Esophagus muscularis mucosa (tissue), 4 donors: Measurements from ENCODE around the gene MGME1.

Experiments
- EP300 ChIP-seq: sonication (generic); formaldehyde crosslinking; IDR thresholded peaks from one replicate; pipeline ENCODE4 v1.6.1; 2017; ENCODE audit warnings: antibody characterized with exemption
- POLR2A ChIP-seq: fragments of 450-650 bp; IDR thresholded peaks from one replicate; pipeline ENCODE4 v1.6.1; 2017; ENCODE audit warnings: antibody characterized with exemption, moderate library complexity, mild to moderate bottlenecking, low read depth
- TF ChIP-seq, protein P1 (sequence below), 3 experiments: fragments of 200-600 bp in 2 of 3; fragments of 450-650 bp in 1 of 3; sonication (generic) in 2 of 3; IDR thresholded peaks; one replicate each; pipeline ENCODE4 v1.5.1; 2017 to 2019; ENCODE audit warnings: antibody characterized with exemption in 3 of 3, mild to moderate bottlenecking in 2 of 3, moderate library complexity in 1 of 3

DNA sequence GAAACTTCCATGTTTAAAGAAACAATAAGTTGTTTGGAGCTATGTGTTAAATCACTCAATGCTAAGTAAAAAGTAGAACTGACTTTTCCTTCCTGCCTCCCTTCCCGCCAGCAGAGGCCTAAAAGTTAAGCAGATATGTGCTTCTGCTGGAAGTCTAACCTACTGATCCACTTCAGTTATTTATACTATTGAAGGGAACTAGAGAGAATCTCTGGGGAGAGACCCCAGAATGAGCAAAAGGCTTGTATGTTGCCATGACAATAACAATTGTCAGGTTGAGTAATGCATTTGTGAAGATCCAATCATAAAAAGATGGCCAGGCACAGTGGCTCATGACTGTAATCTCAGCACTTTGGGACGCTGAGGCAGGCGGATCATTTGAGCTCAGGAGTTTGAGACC is 24.7 kb downstream of the MGME1 start:
- TF ChIP-seq, protein P1, sequence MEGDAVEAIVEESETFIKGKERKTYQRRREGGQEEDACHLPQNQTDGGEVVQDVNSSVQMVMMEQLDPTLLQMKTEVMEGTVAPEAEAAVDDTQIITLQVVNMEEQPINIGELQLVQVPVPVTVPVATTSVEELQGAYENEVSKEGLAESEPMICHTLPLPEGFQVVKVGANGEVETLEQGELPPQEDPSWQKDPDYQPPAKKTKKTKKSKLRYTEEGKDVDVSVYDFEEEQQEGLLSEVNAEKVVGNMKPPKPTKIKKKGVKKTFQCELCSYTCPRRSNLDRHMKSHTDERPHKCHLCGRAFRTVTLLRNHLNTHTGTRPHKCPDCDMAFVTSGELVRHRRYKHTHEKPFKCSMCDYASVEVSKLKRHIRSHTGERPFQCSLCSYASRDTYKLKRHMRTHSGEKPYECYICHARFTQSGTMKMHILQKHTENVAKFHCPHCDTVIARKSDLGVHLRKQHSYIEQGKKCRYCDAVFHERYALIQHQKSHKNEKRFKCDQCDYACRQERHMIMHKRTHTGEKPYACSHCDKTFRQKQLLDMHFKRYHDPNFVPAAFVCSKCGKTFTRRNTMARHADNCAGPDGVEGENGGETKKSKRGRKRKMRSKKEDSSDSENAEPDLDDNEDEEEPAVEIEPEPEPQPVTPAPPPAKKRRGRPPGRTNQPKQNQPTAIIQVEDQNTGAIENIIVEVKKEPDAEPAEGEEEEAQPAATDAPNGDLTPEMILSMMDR (IDR thresholded peaks at IDR 0.05), result no peak
- no peak for TF ChIP-seq EP300
- no peak for TF ChIP-seq POLR2A
